RPMI8226 (cell line): ENCODE measurements around the gene KANK2.
"Not testable (repeated sequence)": the region's sequence is repeated elsewhere in the genome, so short reads cannot be mapped to it uniquely, and the experiment has no call there.

Source experiments
- DNase-seq: peaks from one replicate; pipeline ENCODE4 v3.0.0-alpha.2; 2015

KANK2 gene

DNA sequence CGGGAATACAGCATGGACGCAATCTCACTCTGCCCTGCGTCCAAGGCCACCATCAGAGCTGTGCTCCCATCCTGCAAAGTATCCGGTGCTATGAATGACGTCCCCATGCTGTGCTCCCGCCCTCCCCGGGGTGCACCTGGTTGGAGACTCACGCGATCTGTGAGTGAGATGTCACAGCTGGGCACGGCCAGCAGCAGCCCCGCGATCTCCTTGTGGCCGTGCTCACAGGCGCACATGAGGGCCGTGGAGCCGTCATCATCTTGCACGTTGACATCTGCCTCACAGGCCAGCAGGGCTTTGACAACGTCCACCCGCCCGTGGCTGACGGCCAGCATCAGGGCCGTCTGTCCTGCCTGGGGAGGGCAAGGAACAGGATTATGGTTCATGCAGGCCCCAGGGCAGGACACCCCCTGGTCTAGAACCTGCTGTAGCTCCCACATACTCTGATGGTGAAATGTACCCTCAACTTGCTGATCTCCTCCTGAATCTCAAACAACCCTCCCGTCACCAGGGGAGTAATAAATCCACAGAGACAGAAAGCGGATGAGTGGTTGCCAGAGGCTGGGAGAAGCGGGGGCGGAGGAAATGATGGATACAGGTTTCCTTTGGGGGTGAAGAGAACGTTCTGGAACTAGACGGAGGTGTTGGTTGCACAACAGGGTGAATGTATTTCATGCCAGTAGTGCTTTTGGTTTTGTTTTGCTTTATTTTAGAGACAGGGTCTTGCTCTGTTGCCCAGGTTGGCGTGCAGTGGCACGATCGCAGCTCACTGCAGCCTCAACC is 27.3 kb downstream of the KANK2 start:
- no peak for DNase-seq

DNA sequence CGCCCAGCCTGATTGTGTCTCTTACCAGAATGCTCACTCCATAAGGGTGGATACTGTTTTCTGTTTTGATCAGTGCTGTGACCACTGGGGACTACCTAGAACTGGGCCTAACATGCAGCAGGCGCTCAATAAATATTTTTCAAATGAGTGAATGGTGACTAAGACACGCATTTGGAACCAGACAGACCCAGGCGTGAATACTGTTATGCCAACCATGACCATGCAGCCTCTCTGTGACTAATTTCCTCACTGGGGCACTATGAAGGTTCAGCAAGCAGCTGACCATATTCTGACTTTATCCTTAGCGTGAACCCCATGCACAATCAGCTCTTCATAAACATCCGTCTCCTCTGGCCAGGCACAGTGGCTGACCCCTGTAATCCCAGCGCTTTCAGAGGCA is 28.8 kb downstream of the KANK2 start:
- DNase-seq, result no peak

DNA sequence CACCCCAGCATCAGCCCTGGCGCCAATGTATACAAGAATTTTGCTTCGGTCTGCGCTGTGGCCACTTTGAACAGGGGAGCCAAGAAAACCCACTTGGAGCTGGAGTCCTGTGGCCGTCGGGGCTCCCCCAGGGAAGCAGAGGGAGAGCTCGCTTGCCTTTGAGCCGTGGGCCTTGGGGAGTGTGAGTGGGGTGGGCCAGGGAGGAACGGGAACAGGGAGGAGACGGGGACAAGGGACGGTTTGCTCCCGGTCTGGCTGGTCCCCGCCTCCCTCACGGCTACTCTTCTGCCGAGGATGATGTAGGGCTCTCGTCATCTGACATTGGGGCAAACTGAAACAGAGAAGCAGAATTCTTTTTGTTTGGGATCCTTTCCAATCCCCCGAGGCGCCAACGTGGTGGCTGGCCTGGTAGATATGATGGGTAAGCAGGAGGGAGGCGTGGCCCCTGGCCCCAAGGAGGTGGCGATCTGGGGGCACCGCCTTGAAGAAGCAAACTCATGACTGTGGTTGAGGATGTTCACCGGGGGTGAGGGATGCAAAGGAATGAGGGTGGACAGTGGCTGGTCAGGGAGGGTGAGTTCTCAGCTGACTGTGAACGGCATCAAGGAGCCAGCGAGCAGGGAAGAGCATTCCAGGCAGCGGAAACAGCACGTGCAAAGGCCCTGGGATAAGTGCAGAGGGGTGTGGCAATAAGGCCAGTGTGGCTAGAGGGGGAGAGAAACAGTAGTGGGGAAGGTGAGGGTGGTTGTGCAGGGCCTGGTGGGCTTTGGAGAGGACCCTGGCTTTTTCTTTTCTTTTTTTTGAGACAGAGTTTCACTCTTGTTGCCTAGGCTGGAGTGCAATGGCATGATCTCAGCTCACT is 30.8 kb downstream of the KANK2 start:
- DNase-seq, result no peak

DNA sequence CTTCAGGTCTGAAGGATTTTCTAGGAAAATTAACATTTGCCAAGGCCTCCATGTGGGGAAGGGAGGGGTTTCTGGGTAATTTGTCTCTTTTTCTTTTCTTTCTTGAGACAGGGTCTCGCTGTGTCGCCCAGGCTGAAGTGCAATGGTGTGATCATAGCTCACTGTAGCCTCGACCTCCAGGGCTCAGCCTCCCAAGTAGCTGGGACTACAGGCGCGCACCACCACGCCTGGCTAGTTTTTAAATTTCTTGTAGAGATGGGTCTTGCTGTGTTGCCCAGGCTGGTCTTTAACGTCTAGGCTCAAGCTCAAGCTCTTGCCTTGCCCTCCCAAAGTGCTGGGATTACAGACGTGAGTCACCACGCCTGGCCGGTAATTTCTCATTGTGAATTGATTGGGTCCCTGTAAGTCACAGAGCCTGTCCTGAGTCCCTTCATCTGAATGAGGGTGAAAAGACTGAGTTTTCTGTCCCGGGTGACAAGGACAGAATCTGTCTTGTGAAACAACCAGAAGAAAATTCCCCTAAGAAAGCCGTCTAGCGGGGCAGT is 31.8 kb downstream of the KANK2 start:
- no peak for DNase-seq

DNA sequence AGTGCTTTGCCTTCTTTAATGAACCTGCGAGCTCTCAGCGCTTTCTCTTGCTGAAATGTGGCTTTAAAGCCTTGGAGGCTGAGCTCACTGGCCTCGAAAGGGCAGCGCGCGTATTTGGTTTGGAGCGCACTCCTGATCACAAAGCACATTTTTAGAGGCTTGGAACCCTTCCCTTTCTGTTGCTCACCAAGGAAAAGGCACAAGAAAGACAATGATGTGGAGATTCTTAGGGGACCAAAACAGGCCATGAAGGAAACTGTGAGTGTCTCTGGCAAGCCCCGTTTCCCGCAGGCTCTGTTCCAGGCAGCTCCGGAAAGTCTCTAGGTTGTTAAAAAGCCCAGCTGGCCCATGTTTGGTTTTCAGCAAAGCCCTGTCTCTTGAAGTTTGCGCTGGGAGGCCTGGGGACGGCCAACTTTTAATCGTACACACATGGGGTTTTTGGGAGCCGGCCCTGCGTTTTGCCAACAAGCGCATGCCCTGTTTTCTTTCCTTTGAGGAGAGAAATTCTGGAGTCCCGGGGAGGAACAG is 32.4 kb downstream of the KANK2 start:
- DNase-seq, result no peak

DNA sequence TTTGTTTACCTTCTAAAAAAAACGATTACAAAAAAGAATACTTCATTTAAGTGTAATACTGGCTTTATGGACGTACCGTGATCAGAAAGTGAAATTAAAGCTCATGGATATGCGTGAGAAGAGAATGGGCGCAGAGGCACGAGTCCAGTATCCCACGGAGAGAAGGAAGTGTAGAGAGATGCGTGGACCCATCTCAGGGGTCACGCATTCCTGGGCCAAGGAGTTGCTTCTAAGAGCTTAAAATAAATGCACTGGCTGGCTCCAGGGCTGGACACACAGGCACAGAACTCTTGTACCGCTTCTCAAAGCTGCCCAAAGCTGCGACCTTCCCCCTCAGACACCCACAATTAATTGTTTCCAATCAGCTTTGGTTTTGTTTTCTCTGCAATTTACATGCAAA is 33.0 kb downstream of the KANK2 start:
- DNase-seq, result no peak

DNA sequence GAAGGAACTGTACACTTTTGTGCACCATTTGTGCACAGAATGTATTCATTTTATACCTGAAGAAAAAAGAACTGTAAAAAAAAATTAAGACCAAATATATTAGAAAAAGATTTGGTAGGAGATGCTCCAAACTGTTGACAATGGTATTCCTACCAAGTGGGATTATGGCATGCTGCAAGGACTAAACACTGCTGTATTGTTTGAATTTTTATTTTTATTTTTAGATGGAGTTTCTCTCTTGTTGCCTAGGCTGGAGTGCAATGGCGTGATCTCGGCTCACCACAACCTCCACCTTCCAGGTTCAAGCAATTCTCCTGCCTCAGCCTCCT is 36.9 kb downstream of the KANK2 start:
- not testable (repeated sequence) for DNase-seq

DNA sequence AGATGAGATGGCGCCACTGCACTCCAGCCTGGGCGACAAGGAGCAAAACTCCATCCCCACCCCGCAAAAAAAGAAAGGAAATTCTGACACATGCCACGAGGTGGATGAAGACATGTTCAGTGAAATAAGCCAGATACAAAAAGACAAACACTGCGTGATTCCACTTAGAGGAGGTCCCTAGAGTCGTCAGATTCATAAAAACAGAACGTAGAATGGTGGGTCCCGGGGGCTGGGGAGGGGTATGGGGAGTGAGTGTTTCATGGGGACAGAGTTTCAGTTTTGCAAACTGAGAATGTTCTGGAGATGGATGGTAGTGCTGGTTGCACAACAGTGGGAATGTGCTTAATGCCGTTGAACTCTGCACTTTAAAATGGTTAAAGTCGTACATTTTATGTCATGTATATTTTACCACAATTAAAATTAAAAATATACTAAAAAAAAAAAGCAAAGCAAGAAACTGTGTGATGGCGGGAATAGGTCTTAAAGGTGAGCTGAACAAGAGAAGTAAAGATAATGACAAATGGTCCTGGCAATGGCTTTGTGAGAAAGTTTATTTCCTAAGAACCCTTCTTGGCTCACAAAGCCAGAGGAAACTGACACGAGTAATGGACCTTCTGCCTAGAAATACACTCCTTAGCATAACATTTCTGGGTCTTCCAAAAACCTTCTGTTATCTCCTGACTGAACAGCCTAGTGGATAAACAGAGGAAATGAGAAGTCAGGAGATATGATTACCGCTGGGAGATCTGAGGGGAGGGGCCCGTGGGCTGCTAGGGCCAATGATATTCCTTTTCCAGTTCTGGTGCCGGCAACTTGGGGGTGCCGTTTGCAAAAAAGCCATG is 37.5 kb downstream of the KANK2 start:
- DNase-seq, result no peak

DNA sequence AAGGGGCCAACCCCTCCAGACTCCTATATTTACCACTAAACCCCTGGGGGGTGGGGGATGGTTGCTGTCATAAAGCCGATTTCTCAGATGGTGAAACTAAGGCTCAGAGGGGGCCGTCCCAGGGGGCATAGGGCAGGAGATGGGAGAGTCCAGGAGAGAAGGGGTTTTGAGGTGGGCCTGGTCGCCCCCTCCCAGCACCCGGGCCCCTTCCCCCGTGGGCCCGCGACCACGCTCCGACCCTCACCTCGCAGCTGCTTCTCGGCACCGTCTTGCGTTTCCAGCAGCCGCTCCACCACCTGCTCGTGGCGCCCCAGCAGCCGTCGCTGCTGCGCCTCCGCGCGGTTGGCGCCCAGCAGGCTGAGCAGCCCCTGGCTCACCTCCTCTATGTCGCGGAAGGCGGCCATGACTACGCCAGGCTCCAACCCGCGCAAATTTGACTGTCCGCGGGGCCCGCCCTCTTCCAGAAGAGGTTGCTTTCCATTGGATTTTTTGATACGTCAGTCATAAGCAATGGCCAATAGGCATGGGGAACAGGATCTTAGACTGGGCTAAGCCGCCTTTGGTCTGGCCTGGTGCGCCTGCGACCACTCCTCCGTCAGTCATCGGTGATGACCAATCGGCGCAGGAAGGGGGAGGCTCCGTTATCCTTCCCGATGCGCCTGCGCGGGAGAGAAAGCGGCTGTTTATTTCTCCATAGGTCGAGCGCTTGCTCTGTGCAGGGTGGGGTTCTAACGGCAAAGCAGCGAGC is 41.8 kb downstream of the KANK2 start, which contains the start of gene SPC24:
Gene SPC24, minus strand, starts transcription at position 410 of the 748 bp plus-strand sequence. Its CDS starts 6 bp downstream, at position 404.
- DNase-seq, result peak; percentile 98

DNA sequence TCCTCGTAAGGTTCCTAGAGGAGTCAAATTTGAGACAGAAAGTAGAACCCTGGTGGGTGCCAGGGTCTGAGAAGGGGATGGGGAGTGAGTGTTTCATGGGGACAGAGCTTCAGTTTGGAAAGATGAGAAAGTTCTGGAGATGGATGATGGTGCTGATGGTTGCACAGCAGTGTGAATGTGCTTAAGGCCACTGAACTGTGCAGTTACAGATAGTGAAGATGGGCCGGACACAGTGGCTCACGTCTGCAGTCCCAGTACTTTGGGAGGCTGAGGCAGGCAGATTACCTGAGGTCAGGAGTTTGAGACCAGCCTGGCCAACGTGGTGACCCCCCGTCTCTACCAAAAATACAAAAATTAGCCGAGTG is 42.7 kb downstream of the KANK2 start:
- DNase-seq, result no peak

DNA sequence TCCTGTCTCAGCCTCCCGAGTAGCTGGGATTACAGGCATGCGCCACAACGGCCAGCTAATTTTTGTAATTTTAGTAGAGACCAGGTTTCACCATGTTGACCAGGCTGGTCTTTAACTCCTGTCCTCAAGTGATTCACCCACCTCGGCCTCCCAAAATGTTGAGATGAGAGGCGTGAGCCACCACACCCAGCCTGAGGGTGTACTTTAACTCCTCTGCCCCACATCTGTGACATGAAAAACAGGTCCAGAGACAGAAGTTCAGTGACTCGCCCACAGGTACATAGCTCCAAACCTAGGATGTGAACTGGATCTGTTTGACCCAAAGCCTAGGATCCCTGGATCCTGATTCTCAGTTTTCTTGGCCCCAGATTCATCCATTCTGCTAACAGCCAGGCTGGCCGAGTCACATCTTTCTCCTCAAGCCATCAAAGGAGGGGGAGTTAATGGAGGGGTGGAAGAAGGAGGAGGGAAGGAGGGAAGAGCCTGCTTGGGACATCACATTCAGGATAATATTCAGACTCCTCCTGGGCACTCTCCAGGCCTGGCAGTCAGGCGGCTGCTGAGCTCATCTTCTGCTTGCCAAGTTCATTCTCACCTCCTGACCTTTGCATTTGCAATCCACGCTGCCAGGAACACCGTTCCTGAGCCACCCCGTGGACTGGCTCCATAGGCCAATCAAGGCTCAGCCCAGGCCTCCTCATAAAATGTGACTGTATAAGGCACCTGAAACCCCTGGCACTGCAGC is 44.9 kb downstream of the KANK2 start:
- no peak for DNase-seq

DNA sequence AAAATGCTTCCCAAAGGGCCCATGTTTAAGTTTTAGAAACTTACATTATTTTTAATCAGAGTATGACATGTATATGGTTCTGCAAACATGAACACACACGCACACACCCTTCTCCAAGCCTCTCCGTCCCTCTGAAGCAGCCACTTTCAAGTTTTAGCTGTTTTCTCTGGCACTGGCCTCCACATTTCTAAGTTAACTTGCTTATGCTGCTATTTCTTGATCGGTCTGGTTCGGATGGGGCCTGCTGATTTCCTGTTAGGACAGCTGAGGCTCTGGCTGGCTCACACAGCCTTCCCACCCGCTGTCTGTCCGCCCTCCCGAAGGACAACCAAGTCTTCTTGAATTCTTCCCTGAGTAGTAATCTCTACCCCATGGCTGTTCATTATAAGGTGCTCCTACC is 46.2 kb downstream of the KANK2 start:
- no peak for DNase-seq

DNA sequence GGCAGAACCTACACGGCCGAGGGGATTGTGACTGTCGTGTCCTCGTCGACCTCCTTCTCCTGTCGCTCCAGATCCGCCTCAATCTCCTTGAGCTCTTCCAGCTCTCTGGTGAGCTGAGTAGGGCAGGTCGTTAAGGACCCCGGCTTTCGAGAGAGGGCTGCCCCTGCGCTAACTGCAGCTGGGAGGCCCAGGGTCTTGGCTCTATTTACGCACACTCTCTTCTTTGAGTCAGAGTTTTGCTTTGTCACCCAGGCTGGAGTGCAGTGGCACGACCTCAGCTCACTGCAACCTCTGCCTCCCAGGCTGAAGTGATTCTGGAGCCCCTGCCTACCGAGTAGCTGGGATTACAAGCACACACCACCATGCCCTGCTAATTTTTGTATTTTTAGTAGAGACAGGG is 49.3 kb downstream of the KANK2 start:
- DNase-seq, result no peak

DNA sequence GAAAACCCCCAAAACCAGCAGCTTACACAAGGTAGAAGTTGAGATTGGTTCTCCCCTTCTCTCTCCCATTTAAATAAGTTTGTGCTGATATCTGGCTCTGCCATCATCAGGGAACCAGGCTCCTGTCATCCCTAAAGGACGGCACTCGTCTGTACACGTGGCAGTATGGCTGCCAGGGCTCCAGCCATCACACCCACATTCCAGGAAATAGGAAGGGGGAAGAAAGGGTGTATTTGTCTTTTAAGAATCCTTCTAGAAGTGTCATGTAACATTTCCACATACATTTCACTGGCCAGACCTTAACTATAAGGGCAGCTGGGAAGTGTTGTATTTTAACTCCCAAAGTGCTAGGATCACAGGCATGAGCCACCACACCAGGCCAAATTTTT is 51.8 kb downstream of the KANK2 start:
- no peak for DNase-seq

DNA sequence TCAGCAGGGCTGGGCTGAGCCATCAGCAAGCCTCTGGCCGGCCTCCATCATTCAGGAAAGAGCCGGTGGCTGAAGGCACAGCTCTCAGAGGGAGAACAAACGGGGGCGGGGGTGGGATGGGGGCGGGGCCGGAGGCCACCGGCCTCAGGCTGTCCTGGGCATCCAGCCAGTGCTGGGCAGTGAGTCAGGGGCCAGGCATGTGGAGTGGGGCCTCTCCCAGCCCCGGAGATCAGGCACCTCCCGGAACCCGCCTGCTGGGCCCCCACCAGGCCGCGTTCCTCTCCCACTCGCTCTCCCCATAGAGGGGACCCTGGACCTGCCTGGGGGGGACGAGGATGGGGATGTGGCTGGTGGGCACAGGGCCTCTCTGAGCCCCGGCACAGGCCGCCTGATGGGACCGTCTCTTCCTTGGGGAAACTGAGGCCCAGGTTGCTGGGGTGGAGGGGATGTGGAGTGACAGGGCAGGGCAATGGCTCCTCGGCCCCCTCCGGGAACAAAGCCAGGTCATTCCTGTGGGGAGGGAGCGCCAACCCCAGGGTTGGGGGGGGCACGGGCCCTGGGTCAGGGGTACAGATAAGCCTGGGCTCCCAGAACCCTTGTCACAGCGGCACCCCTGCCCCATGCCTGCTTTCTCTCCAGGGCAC is 54.7 kb downstream of the KANK2 start:
- peak; percentile 26 for DNase-seq

DNA sequence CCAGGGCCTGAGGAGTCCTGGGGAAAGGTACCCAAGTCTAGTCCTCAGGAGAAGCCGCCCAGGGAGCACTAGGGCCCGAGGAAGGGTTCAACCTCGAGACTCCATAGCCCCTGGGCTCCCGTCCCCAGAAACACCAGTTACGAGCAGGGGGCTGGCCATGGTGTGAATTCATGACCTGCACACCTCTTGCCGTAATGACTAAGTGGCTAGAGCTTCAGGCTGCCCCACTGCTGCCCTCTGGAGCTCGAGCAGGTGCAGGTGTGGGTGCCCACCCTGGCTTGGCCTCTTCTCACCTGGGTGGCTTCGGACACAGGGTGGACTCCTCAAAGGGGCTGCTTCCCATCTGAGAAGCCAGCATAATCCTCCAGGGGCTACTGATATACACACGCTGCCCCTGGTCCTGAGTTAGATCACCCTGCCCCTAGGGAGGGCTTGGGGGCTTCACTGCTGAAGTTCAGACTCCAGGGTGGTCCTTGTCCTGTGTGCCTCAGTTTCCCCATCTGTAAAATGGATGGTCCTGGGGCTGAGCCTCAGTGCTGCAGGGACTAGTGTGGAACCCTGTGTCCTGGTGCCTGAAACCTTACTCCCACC is 55.3 kb downstream of the KANK2 start:
- no peak for DNase-seq

DNA sequence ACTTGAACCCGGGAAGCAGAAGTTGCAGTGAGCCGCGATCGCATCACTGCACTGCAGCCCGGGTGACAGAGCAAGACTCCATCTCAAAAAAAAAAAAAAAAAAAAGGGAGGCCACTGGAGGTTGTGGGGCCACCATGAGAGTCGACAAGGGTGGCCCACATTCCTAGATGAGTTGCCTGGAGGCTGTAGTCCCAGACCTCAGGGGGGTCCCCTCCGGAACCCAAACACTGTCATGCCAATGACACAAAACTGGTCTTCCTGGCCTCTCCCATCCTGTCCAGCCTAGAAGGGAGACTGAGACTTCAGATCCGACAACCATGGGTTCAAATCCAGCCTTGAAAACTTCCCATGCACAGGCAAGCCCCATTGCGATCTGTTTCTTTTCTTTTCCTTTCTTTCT is 56.4 kb downstream of the KANK2 start:
- no peak for DNase-seq

DNA sequence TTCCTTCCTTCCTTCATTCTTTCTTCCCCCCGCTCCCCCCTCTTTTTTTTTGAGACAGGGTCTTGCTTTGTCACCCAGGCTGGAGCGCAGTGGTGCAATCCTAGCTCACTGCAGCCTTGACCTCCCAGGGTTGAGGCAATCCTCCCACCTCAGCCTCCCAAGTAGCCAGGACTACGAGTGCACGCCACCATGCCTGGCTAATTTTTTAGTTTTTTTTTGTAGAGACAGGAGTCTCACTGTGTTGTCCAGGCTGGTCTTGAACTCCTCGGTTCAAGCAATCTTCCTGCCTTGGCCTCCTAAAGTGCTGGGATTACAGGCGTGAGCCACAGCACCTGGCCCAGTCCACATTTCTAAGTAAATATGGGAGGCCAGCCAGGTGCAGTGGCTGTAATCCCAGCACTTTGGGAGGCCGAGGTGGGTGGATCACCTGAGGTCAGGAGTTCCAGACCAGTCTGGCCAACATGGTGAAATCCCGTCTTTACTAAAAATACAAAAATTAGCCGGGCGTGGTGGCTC is 57.3 kb downstream of the KANK2 start:
- not testable (repeated sequence) for DNase-seq

DNA sequence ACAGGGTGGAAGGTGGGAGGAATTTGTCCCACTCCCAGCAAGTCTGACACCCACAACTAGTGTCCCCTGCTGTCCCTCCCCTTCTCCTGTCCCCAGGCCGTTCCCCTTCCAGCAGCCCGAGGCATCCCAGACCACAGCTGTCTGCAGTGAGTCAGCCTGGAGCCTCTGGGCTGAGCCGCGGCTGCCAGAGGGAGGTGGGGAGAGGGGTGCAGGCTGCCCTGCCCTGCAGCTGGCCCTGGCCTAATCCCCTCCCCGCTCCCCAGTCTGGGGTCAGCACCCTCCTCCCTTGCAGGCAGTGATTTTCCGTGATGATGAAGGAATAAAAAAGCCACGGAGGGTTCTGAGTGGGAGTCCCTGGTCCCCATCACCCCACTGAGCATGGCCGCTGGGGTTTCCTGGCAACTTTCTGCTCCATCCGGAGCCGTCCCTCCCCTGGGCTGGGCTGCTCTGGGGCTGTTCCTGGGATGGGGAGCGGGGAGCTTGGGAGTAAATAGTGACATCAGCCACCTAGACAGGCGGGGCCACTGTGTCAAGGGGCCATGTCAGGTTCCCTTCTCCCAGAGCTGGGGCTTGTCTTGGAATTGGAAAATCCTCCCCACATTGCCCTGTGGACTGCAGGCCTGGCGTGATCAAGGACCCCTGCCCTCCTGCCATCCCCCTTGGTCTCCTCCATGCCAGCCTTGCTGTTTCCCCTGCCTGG is 58.6 kb downstream of the KANK2 start:
- peak; percentile 43 for DNase-seq
